AG10803 (cell line): Measurements from ENCODE around the gene ZBTB38.

ENCODE experiments used
- DNase-seq: peaks from one replicate; pipeline ENCODE4 v3.0.0; 2010; ENCODE audit warnings: low read depth
- H3K4me3 ChIP-seq: 2 replicates; pipeline ENCODE4 v1.5.1; 2011; ENCODE audit warnings: mild to moderate bottlenecking, low read length, control low read depth
- CTCF ChIP-seq: conservative IDR thresholded peaks from 2 replicates; pipeline ENCODE4 v1.5.1; 2011; ENCODE audit warnings: mild to moderate bottlenecking, low read length, control low read depth, inconsistent platforms

Gene ZBTB38

DNA sequence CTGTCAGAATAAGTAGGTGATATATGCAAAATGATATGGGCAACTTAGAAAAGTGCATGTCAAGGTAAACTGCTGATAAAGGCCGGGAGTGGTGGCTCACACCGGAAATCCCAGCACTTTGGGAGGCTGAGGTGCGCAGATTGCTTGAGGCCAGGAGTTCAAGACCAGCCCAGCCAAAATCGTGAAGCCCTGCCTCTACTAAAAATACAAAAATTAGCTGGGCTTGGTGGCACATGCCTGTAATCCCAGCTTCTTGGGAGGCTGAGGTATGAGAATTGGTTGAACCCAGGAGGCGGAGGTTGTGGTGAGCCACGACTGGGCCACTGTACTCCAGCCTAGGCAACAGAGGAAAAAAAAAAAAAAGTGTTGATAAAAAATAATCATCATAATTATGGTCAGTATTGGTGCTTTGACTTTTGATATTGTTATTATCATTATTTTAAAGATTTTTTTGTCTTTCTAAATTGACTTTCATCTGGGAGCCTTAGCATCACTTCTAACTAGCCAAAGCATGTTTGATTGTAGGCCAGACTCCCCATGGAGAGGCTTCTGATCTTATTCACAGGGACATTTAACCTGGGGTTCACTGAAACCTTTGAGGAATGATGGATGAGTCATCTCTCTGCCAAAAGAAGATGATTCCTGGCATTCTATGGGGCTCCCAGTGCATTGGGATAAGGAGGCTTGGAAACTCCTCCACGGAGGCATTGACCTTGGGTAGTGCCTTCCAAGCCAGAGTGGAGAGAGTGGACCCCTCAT, 5.6 kb downstream of the ZBTB38 start:
- no peak for DNase-seq
- TF ChIP-seq CTCF = no peak
- H3K4me3 ChIP-seq = no peak overlapping the region

- no peak overlapping the region for H3K4me3 ChIP-seq
These were observed 7.3 kb downstream of the ZBTB38 start for GRCh38 chr3:141375381-141376301.

DNA sequence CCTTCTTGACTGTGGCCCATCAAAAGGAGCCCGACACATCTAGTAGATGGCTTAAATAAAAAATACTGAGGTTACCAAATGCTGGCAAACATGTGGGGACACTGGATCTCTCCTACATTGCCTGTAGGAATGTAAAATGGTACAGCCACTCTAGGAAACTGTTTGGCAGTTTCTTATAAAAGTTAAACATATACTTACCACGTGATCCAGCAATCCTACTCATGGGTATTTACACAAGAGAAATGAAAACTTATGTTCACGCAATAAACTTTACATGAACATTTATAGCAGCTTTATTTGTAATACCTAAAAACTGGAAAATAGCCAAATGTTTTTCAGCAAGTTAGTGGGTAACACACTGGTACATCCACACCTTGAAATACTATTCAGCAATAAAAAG, 9.1 kb downstream of the ZBTB38 start:
- DNase-seq = no peak
- TF ChIP-seq CTCF = no peak
- no peak overlapping the region for H3K4me3 ChIP-seq

More at GRCh38 chr3:141375381-141376301, 7.3 kb downstream of the ZBTB38 start:
- no peak for TF ChIP-seq CTCF
- DNase-seq = no peak

GRCh38 chr3:141378556-141378955, 10.3 kb downstream of the ZBTB38 start:
- H3K4me3 ChIP-seq = no peak overlapping the region
- no peak for TF ChIP-seq CTCF
- DNase-seq = no peak

DNA sequence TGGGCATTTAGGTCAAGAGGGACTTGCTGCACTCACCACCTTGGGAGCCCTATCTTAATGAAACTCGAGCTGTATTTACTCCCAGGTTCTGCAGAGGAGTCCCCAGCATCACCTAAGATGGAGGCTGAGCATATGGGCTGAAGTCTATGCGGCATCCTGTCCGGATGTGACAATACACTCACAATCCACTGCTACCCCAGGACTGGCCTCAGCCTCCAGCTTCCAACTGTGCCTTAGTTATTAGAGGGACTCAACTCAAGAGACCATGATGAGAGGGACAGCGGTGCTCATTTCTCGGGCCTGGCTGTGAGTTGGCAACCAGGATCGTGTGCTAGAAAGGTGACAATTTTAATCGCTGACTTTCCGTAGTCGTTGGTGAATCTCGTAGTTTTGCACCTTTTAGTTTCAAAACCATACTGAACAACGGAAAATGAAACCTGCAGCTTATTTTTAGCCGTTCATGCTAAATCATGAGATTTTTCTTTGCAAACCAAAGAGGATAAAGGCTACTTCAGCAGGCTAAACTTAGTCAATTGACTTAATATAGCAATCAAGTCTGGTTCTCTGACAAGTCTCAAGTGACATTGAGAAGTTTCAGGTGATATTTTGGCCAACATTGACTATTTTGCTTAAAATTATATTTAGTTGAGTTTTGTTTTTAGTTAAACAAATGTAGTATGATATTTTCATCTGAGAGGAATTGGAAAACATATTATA, 11.1 kb downstream of the ZBTB38 start:
- DNase-seq = no peak
- TF ChIP-seq CTCF = no peak
- H3K4me3 ChIP-seq = no peak overlapping the region

DNA sequence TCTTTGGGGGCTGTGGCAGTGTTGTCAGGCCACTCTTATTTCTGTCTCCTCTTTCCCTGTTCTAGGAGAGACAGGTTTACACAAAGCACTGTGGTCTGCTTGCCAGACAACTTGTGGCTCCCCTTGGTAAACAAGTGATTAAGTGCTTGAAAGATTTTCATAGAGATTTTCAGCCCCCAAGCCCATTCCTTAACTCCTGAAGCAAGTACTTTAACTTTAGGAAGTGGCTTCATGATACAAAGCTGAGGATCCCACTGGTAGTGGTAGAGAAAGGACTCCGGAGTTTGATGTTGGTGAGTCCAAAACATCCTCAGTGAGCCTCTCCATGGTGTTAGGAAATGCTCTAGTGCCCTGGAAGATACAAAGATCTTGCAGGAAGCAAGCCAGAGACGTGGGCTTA, 12.0 kb downstream of the ZBTB38 start:
- no peak for DNase-seq
- no peak for TF ChIP-seq CTCF
- H3K4me3 ChIP-seq = no peak overlapping the region
